GM12873 (cell line): ENCODE measurements around the gene SLC3A2.

Experiments used
- TF ChIP-seq, protein P1 (sequence below): IDR thresholded peaks from 2 replicates; pipeline ENCODE4 v1.5.1; 2012; ENCODE audit warnings: low read depth, mild to moderate bottlenecking, moderate library complexity, low read length, control low read depth; ENCODE audit not compliant: insufficient read depth; ENCODE audit errors: missing control alignments

SLC3A2 gene

DNA sequence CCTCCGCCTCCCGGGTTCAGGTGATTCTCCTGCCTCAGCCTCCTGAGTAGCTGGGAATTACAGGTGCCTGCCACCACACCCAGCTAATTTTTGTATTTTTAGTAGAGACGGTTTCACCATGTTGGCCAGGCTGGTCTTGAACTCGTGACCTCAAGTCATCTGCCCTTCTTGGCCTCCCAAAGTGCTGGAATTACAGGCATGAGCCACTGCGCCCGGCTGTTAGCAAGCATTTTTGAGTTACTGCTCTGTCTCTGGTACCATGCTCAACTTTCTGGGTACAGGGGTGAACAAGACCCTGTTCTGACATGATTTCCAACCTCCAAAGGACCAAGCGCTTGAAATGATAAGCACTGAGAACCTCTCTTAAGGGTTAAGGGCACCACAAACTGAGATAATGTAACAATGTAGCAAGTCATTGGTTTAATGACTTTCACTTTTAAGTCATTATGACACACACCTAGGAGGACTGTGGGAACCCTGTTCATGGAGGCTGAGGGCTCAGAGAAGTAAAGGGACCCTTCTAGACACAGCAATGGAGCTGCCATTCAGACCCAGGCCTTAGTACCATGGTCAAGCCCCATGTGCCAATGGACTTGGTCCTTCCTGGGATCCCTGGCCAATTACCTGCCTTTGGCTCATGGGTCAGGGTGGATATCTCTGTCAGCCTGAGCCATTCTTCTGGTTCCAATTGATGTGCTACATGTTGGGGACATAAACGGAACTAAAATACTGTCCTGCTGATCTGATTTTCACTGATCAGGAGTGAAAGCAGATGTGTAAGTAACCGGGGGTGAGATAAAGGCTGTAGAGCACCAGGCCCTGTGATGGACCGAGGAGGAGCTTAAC is 11.6 kb downstream of the SLC3A2 start:
- TF ChIP-seq, protein P1, sequence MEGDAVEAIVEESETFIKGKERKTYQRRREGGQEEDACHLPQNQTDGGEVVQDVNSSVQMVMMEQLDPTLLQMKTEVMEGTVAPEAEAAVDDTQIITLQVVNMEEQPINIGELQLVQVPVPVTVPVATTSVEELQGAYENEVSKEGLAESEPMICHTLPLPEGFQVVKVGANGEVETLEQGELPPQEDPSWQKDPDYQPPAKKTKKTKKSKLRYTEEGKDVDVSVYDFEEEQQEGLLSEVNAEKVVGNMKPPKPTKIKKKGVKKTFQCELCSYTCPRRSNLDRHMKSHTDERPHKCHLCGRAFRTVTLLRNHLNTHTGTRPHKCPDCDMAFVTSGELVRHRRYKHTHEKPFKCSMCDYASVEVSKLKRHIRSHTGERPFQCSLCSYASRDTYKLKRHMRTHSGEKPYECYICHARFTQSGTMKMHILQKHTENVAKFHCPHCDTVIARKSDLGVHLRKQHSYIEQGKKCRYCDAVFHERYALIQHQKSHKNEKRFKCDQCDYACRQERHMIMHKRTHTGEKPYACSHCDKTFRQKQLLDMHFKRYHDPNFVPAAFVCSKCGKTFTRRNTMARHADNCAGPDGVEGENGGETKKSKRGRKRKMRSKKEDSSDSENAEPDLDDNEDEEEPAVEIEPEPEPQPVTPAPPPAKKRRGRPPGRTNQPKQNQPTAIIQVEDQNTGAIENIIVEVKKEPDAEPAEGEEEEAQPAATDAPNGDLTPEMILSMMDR: no peak

DNA sequence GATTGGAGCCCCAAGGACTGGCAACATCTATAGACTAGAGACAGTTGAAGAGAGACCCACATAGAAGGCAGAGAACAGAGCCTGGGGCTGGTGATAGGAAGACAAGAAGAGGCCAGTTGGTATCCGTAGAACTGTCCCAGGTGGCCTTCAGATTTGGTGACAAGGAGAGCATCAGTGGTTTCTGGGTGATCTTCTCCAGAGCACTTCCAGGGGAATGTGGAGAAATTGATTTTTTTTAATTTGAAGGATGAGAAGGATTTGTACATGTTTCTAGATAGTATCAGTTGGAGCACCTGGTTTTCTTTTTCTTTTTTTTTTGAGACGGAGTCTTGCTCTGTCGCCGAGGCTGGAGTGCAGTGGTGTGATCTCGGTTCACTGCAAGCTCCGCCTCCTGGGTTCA is 14.8 kb downstream of the SLC3A2 start:
- TF ChIP-seq, protein P1: no peak

DNA sequence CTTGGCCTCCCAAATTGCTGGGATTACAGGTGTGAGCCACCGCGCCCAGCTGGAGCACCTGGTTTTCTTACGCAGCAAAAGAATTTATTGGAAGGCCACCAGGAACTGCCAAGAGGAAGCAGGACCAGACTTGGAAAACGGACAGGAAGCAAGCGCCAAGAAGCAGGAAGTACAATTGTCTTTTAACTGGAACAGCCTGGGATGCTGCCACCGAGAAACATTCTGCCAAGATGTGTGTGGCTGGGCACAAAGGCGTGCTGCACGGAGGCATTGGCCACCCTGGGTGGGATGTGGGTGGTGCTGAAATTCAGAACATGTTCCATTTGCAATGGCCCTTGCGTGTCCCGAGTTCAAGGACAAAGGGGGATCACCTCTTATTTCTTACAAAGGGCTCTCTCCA is 15.4 kb downstream of the SLC3A2 start:
- TF ChIP-seq, protein P1: no peak

DNA sequence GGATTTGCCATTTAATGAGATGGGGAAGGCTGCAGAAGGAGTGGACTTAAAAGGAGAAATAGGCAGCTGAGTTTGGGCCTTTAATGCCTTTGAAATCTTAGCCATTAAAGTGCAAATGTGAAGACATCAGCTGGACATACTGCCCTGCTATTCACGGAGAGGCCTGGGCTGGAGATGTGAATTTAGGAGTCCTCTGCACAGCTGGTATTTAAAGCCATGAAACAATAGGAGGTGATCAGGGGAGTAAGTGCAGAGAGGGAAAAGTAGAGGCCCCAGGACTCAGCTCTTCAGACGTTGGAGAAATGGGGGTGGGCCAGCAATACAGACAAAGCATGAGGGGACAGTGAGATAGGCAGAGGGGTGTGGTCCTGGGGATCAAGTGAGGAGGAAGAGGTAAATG is 16.6 kb downstream of the SLC3A2 start:
- TF ChIP-seq, protein P1: no peak

DNA sequence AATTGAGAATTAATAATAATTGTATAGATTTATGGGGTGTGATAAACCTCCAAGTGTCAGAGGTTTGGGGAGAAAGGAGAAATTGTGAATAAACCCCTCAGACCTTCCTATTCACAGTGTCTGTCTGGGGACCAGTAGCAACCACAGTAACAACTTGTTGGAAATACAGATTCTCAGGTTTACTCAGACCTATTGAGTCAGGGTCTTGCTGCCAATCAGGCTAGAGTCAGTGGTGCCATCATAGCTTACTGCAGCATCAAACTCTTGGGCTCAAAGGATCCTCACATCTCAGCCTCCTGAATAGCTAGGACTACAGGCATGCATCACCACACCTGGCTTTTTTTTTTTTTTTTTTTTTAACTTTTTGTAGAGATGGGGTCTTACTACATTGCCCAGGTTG is 17.3 kb downstream of the SLC3A2 start:
- TF ChIP-seq, protein P1: no peak

DNA sequence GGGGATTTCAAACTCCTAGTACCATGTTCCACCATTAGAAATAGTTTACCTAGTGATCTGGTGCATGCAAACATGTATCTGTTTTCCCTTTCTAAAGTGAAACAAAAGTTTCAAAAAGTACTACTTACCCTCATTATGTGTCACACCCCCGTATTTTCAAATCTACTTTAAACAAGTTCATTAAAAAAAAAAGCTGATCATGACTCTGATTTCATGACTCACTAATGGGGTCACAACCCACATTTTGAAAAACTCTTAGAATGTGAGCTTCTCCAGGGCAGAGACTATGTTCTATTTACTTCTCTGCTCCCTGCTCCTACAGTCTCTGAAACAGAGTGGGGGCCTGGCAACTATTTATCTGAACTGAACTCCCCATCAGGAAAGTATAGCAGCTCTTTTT is 22.2 kb downstream of the SLC3A2 start:
- TF ChIP-seq, protein P1: no peak

DNA sequence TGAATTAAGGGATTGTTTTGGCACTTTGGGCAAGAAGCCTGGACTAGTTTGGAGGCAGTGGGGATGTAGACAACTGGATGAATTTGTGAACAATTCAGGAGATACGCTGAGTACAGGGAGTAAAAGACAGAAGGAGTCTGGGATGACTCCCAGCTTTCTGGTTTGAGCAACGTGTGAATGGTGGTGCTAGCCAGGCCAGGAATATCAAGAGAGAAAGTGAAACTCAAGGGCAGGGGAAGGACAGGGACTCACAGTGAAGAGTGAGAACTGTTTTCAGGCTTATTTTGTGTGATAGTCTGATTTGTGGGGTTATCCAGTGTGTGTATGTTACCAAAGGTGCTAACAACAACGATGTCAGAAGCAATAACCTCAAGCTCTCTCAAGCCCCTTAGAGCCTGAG is 24.6 kb downstream of the SLC3A2 start:
- TF ChIP-seq, protein P1: no peak
